Retinal pigment epithelial cell (primary cell): ENCODE results near the gene CDYL2.
"Not testable (repeated sequence)": the region's sequence is repeated elsewhere in the genome, so short reads cannot be mapped to it uniquely, and the experiment has no call there.

ENCODE experiments used
- DNase-seq: peaks from one replicate; pipeline ENCODE4 v3.0.0-alpha.2; 2010; ENCODE audit warnings: low read depth
- H3K4me3 ChIP-seq: 2 replicates; pipeline ENCODE4 v1.5.1; 2011; ENCODE audit warnings: mild to moderate bottlenecking, low read length, control low read depth, moderate library complexity
- CTCF ChIP-seq: conservative IDR thresholded peaks from 2 replicates; pipeline ENCODE4 v1.5.1; 2011; ENCODE audit warnings: low read depth, low read length, control low read depth, inconsistent platforms

CDYL2 gene

GRCh38 chr16:80827007-80827406 lies 22.6 kb upstream of the CDYL2 start:
- no peak overlapping the region for H3K4me3 ChIP-seq
- DNase-seq: no peak
- TF ChIP-seq CTCF: no peak

- H3K4me3 ChIP-seq: no peak overlapping the region
- no peak for TF ChIP-seq CTCF
- no peak for DNase-seq
These were observed 21.0 kb upstream of the CDYL2 start for GRCh38 chr16:80825365-80825758.

DNA sequence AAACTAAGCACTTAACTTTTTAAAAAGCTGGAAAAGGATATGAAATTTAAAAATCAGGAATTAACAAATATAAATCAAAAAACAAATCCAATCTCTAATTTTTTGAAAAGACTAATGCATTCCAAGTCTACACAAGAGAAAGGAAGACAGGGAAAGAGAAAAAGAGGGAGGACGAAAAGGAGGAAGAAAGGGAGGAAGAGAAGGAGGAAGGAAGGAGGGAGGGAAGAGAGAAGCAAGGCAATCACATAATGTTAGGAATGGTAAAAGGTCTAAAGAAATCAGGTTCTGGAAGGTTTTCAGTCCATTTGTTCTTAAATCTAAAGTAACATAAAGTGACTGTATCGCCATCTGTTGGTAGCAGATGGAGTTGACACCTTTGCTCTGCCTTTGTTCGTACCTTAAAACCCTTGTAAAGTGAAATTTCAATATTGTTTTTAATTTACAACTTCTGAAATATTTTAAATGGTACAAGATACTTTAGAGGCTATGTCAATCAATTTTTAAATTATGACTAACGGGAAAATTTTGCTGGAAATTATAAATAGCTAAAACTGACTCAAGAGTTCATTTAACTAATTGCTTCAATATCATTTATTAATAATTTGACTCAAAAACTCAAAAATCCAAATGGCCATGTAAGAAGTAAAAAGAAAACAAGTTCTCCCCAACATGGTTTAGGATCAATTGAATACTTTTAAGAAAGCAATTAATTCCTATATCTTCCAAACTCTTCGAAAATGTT lies 20.4 kb upstream of the CDYL2 start:
- TF ChIP-seq CTCF: peak; percentile 83
- DNase-seq: peak; percentile 25
- H3K4me3 ChIP-seq: no peak overlapping the region

DNA sequence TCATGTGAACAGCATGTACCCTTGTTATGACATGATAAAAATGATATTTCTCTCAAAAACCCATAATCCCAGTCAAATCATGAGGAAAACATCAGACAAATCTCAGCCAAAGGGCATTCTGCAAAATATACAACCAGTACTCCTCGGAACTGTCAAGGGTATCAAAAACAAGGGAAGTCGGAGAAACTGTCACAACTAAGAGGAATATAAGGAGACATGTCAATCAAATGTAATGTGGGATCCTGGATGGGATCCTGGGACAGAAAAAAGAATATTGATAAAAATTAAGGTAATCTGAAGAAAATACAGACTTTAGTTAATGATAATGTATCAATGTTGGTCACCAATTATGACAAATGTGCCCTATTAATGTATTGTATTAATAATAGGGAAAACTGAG lies 15.6 kb upstream of the CDYL2 start:
- DNase-seq: no peak
- no peak for TF ChIP-seq CTCF

GRCh38 chr16:80816356-80816755 lies 12.0 kb upstream of the CDYL2 start:
- no peak for DNase-seq
- no peak for TF ChIP-seq CTCF

More for the DNA sequence above, 15.6 kb upstream of the CDYL2 start:
- H3K4me3 ChIP-seq: no peak overlapping the region

GRCh38 chr16:80815278-80815677 lies 10.9 kb upstream of the CDYL2 start:
- not testable (repeated sequence) for DNase-seq, H3K4me3 ChIP-seq

More at GRCh38 chr16:80816356-80816755, 12.0 kb upstream of the CDYL2 start:
- no peak overlapping the region for H3K4me3 ChIP-seq

GRCh38 chr16:80812593-80812992 lies 8.2 kb upstream of the CDYL2 start:
- DNase-seq: no peak
- H3K4me3 ChIP-seq: no peak overlapping the region
- TF ChIP-seq CTCF: no peak
